Measurements from ENCODE around the gene TCF12.

DNA sequence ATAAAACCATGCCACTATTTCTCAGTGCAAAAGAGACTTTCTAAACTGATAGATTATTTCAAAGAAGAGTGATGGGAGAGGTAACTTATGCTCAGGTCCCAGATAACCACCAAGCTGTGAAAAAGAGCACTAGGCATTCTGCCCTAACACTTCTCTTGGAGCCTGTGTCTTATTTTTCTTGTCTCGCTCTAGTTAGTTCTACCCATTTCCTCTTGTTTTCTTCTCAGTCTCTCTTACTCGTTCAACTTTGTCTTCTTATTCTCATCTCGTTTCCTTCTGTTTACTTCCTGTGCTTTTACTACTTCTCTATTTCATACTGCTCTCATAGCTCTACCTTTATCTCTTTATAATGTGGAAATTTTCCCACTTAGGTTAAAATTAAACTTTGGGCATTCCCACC is 366.1 kb downstream of the TCF12 start:
- TF ChIP-seq, protein P1, sequence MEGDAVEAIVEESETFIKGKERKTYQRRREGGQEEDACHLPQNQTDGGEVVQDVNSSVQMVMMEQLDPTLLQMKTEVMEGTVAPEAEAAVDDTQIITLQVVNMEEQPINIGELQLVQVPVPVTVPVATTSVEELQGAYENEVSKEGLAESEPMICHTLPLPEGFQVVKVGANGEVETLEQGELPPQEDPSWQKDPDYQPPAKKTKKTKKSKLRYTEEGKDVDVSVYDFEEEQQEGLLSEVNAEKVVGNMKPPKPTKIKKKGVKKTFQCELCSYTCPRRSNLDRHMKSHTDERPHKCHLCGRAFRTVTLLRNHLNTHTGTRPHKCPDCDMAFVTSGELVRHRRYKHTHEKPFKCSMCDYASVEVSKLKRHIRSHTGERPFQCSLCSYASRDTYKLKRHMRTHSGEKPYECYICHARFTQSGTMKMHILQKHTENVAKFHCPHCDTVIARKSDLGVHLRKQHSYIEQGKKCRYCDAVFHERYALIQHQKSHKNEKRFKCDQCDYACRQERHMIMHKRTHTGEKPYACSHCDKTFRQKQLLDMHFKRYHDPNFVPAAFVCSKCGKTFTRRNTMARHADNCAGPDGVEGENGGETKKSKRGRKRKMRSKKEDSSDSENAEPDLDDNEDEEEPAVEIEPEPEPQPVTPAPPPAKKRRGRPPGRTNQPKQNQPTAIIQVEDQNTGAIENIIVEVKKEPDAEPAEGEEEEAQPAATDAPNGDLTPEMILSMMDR (IDR thresholded peaks at IDR 0.05; ENCODE audit: control extremely low read depth in 1 of 3, insufficient read depth in 1 of 3, low read depth in 1 of 3, low read length in 3 of 3), result no peak
- TF ChIP-seq TAF1 (IDR thresholded peaks at IDR 0.05; ENCODE audit: low read depth, low read length), result no peak
